Muscle of back (tissue), 10 donors: ENCODE measurements around the gene CDC26. TPM values are rescaled to one million over a fixed set of nuclear protein-coding genes. Genes with fewer than 3 reads are reported as not detected.

Experiments
- polyA plus RNA-seq, 10 donors: library from polyadenylated mRNA; unstranded; fragments of 120-200 nt; gene quantifications; one replicate each; pipeline ENCODE4 v1.2.1, GENCODE V29; 2013; ENCODE audit not compliant: insufficient read length in 10 of 10

Gene CDC26
- polyA plus RNA-seq, 10 donors = 18.8 to 39.3 (median 23.1) TPM

Other genes with a start within 250 kb of the CDC26 start
- gene ZFP37, start 218.8 kb downstream of the CDC26 start, polyA plus RNA-seq = 1 to 10 TPM; 3.7 to 5.7 (median 4.6) TPM
- 1 to 10 TPM; 2.7 to 4.6 (median 3.4) TPM for gene SLC31A2, start 124.6 kb downstream of the CDC26 start, polyA plus RNA-seq
- 10 to 100 TPM; 17.1 to 25.3 (median 20.2) TPM for gene FKBP15, start 54.3 kb downstream of the CDC26 start, polyA plus RNA-seq
- 10 to 100 TPM in 7 of 10 donors, 1 to 10 TPM in 3; 6.7 to 13.2 (median 10.6) TPM for gene SLC31A1, start 54.0 kb downstream of the CDC26 start, polyA plus RNA-seq
- gene PRPF4, start 86 bp upstream of the CDC26 start, polyA plus RNA-seq = 10 to 100 TPM; 15.8 to 23.7 (median 19.4) TPM
- under 1 TPM in 3 of 10 donors, not detected in 7; 0.12 to 0.18 (median 0.13) TPM for gene RNF183, start 27.8 kb upstream of the CDC26 start, polyA plus RNA-seq
- 1 to 10 TPM; 1.3 to 3.1 (median 2.3) TPM for gene WDR31, start 64.7 kb upstream of the CDC26 start, polyA plus RNA-seq
- gene BSPRY, start 74.0 kb upstream of the CDC26 start, polyA plus RNA-seq = under 1 TPM; 0.32 to 0.94 (median 0.48) TPM
- gene HDHD3, start 101.4 kb upstream of the CDC26 start, polyA plus RNA-seq = 1 to 10 TPM; 3.0 to 6.0 (median 4.6) TPM
- 10 to 100 TPM; 15.1 to 24.8 (median 20.5) TPM for gene ALAD, start 125.7 kb upstream of the CDC26 start, polyA plus RNA-seq
- 10 to 100 TPM; 41.2 to 55.9 (median 45.2) TPM for gene POLE3, start 135.1 kb upstream of the CDC26 start, polyA plus RNA-seq
- under 1 TPM; 0.19 to 0.60 (median 0.35) TPM for gene C9orf43, start 135.2 kb upstream of the CDC26 start, polyA plus RNA-seq
- gene RGS3, start 188.2 kb upstream of the CDC26 start, polyA plus RNA-seq = 10 to 100 TPM; 34.8 to 61.2 (median 50.0) TPM